LNCaP clone FGC (cell line): ENCODE results near the gene HMCES.

Experiments used
- DNase-seq: peaks from one replicate; pipeline ENCODE4 v3.0.0-alpha.2; 2011; ENCODE audit warnings: low read depth
- H3K4me3 ChIP-seq: 2 replicates; pipeline ENCODE4 v1.5.1; 2011; ENCODE audit warnings: mild to moderate bottlenecking, low read depth, low read length, control low read depth
- CTCF ChIP-seq: IDR thresholded peaks from 2 replicates; pipeline ENCODE4 v1.5.1; 2012; ENCODE audit warnings: mild to moderate bottlenecking; ENCODE audit not compliant: control insufficient read depth, insufficient read depth; ENCODE audit errors: extremely low read depth

Gene HMCES

DNA sequence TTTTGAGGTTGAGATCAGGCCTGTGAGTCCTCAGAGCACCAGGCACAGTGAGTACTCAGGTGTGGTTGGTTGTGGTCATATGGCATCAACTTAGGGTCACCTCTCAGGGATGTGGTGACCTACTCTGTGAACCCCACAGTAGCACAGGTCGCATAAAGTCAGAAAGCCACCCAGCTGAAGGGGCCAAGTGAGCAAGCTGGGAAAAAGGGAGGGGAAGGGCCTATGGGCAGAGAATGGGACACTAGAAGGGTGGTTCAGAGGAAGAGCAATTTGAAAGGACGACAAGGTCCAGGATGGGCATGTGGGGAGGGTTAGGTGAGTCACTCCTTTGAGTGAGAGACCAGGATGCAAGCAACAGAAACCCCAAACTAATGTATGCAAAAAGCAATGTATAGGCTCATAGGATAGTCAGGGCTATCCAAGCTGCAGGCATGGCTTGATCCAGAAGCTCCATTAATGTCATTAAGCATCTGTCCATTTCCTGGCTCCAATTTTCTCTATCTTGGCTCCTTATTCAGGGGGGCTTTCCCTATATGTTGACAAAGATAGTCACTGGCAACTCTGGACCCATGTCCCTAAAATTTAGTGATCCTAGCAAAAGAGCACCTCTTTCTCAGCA lies 33.5 kb downstream of the HMCES start:
- H3K4me3 ChIP-seq, result no peak overlapping the region
- DNase-seq, result no peak
- TF ChIP-seq CTCF, result no peak

DNA sequence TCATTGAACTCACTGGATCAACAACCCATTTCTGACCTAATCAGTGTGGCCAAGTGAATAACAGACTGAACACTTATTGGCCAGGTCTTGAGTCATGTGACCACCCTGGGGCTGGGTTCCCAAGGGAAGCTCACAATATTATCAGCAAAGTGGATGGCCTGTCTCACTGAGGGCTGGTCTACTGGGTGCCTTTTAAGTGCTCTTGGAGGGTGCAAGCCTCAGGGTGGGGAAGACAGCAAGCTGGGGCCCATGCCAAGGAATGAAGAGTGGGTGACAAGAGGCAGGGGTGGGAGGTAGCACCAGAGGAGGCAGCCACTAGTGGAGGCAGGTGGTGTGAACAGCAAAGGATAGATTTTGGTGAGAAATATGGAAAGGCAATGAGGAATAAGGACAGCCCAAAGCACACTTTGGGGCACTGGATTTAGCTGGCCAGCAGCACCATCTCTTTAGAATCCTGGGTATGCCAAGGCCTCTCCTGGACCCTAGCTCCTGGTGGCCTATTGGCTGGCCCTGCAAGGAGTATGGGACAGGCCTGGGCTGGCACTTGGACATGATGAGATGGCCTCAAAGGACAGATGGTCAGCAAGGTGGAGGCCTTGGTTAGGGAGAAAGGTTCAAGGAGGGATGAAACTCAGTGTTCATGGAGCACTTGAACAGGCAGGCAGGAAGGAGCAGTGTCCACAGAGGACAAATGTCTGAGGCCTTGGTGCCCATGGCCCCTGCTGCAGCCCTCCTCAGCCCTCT lies 34.2 kb downstream of the HMCES start:
- no peak for DNase-seq
- no peak for TF ChIP-seq CTCF
- no peak overlapping the region for H3K4me3 ChIP-seq

GRCh38 chr3:129313415-129313664 lies 34.7 kb downstream of the HMCES start:
- H3K4me3 ChIP-seq, result no peak overlapping the region
- no peak for TF ChIP-seq CTCF
- no peak for DNase-seq

DNA sequence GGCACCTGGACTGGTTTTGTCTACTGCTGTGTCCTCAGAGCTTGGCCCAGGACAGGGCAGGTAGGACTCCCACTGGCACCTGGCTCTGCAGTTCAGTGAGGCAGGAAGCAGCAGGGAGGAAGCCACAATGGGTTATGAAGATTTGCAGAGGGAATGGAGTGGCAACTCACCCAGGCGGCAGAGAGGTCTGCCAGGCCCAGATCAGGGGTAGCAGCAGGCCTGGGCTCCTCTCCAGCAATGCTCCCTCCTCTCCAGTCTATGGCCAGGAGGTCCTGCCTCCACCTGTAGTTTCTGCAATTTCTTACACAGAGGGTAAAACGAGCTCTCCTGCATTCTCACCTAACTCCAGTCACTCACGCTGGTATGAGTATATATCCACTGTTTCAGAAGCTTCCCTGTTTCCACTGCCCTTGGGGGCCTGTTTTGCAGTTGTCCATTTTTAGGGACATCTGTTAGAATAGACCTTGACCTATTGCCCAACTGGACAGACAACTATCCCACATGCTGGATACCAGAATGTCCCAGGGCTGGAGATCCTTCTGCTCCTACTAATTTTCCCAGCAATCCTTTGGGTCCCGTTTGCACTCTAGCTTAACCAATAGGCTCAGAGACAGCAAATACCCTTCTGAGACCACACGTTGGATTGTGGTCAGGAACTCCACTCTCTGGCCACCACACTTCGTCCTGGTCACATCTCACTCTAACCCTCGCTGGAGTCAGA lies 35.2 kb downstream of the HMCES start:
- peak overlapping the region; percentile 88 for H3K4me3 ChIP-seq
- no peak for DNase-seq
- no peak for TF ChIP-seq CTCF

DNA sequence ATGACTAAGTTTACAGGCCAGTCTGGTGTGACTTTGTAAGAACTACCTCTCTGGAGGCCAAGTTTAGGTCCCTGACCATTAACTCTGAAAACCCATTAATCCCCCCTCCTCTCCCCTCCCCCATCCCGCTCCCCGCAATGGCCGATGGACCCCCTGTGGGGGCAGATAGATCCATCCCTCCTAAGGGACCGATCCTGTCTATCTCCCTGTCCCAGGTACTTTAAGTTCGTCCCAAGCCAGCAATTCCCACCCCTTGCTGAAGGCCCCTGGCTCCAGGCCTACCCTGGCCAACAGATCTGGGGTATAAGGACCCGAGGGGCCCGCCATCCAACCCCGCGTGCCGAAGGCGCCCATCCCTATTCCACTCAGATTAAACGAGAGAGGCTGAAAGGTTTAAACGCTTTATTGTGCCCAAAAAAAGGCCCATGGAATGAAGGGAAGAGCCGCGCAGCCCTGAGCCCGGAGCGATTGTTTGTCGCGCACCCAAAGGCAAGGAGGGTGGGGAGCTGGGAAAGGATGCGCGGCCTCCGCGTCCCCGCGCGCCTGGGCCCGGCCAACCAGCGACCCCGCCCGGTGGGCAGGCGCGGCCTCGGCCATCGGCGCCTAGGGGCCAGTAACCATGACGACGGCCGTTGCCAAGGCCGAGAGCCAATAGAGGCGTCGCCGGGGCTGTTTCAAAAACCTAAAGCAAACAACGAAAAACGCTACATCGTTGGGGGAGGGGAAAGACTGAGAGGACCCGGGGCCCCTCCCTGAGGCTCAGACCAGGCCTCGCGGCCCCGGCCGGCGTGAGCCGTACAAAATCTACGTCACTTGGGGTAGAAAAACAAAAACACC lies 35.9 kb downstream of the HMCES start:
- H3K4me3 ChIP-seq, result peak overlapping the region; percentile 88
- TF ChIP-seq CTCF, result peak; percentile 40; the same call in 1 of the 2 replicates
- DNase-seq, result peak; percentile 68

DNA sequence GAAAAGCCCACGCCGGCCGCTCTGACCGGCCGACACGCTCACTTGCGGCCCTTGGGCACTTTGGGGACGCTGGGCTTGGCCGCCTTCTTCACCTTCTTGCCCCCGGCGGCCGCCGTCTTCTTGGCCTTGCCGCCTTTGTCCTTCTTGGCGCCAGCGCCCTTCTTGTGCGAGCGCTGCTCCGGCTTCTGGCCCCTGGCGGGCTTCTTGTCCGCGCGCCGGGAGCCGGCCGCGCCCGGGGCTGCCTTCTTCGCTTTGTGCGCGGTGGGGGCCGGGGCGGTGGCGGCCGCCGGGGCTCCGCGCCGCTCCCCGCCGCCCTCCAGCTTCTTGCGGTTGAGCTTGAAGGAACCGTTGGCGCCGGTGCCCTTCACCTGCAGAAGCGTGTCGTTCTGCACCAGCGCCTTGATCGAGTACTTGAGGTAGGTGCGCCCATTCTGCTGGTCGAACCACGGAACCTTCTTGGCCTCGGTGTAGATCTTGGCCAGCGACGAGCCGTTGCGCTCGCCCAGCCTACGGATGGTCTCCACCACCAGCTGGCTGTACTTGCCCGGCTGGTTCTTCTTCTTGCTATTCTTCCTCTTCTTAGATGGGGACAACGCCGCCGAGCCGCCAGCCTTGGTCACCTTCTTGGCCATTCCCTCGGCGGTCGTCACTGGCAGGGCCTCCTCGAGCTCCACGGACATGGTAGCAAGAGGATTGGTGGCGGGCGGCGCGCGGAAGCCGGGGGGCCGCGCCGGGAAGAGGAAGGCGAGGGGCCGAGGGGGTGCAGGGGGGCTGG lies 36.7 kb downstream of the HMCES start:
- TF ChIP-seq CTCF, result no peak
- peak overlapping the region; percentile 88 for H3K4me3 ChIP-seq
- peak; percentile 30 for DNase-seq
